HG02798 (cell line): Measurements from ENCODE around the gene PER1.
"Not testable (repeated sequence)": the region's sequence is repeated elsewhere in the genome, so short reads cannot be mapped to it uniquely, and the experiment has no call there.

Experiments used
- ATAC-seq: cut with Tn5 transposase; IDR thresholded peaks from one replicate; pipeline ENCODE4 v1.9.1; 2021; ENCODE audit warnings: mild to moderate bottlenecking; ENCODE audit not compliant: unreplicated experiment, poor library complexity

PER1 gene

GRCh38 chr17:8123695-8124349 is 28.4 kb downstream of the PER1 start, which contains the start of gene HES7:
HES7 (minus strand) TSS chr17:8124106; CDS start chr17:8124084, 22 bp downstream.
- ATAC-seq = no peak

GRCh38 chr17:8122924-8123694 is 29.1 kb downstream of the PER1 start:
- no peak for ATAC-seq

GRCh38 chr17:8122422-8122923 is 29.7 kb downstream of the PER1 start:
- ATAC-seq = no peak

- peak; percentile 27 for ATAC-seq
These were observed 30.4 kb downstream of the PER1 start for GRCh38 chr17:8121681-8122421.

GRCh38 chr17:8121407-8121680 is 30.9 kb downstream of the PER1 start:
- ATAC-seq = no peak

- ATAC-seq = no peak
These were observed 31.4 kb downstream of the PER1 start for GRCh38 chr17:8120520-8121406.

GRCh38 chr17:8119581-8120519 is 32.4 kb downstream of the PER1 start:
- peak; percentile 41 for ATAC-seq

GRCh38 chr17:8118769-8119580 is 33.2 kb downstream of the PER1 start:
- ATAC-seq = peak; percentile 42

- ATAC-seq = no peak
These were observed 34.0 kb downstream of the PER1 start, which contains the start of gene ALOXE3 for GRCh38 chr17:8117980-8118768. ALOXE3 (minus strand) TSS chr17:8118514; CDS start chr17:8117990, 524 bp downstream.

- ATAC-seq = no peak
These were observed 34.7 kb downstream of the PER1 start for GRCh38 chr17:8117367-8117979.

GRCh38 chr17:8116776-8117175 is 35.4 kb downstream of the PER1 start:
- ATAC-seq = no peak

GRCh38 chr17:8110907-8111306 is 41.3 kb downstream of the PER1 start:
- ATAC-seq = no peak

GRCh38 chr17:8110456-8110804 is 41.8 kb downstream of the PER1 start:
- ATAC-seq = no peak

GRCh38 chr17:8109661-8110455 is 42.3 kb downstream of the PER1 start:
- ATAC-seq = peak; percentile 65

GRCh38 chr17:8108972-8109660 is 43.1 kb downstream of the PER1 start:
- no peak for ATAC-seq

GRCh38 chr17:8106980-8107379 is 45.2 kb downstream of the PER1 start:
- not testable (repeated sequence) for ATAC-seq
